Astrocyte of the hippocampus (primary cell): Measurements from ENCODE around the gene MCAT.

Experiments used
- DNase-seq: peaks from one replicate; pipeline ENCODE4 v3.0.0; 2011; ENCODE audit warnings: low read depth, low spot score

Gene MCAT

DNA sequence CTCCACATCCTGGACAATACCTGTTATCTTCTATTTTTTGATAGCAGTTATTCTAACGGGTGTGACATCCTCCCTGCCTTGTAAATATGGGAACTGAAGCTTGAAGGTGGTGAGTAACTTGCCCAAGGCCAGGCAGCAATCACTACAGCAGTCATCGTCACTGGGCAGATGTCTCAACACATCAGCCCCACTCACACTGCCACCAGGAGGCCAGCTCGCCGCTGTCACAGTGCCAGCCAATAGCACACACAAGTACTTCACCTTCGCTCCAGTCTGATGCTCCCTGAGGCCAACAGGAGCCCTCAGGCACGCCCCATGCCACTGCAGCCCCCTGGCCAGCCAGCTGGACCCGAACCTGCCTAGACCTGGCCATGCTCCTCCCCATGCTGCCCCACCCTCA, 49.1 kb downstream of the MCAT start:
- no peak for DNase-seq

DNA sequence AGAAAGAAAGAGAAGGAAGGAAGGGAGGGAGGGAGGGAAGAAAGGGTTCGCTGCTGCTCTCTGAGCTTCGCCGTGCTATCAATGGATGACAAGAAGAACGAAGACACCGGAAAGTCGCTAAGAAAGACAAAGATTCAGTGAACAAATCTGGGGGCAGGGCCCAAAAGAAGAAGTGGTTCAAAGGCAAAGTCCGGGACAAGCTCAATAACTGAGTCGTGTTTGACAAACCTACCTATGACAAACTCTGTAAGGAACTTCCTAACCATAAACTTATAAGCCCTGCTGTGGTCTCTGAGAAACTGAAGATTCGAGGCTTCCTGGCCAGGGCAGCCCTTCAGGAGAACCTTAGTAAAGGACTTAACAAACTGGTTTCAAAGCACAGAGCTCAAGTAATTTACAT, 51.1 kb downstream of the MCAT start:
- no peak for DNase-seq

DNA sequence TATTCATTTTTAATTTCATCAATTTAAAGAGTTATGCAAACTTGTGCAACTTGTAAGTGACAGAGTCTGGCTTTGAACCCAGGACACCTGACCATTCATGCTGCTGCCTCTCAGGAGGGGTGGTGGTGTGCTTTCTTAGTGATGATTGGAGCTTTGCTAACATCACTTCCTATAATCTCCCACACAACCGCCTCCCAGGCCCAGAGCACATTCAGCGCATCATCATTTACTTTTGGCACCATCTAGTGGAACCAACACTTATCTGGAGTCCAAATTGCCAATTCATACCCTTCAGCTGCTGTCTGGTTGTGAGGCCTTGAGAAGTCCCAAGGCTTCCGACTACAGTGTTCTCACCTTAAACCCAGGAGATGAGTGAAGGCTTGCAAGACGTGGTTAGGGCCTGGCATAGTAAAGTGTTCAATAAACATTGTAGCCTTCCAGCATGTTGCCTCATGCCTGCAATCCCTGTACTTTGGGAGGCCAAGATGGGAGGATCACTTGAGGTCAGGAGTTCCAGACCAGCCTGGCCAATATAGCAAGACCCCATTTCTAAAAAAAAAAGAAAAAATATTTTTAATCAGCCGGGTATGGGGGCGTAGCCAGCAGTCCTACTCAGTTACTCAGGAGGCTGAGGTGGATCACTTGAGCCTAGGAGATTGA, 52.9 kb downstream of the MCAT start:
- peak; percentile 81 for DNase-seq

GRCh38 chr22:43088984-43089717, 54.0 kb downstream of the MCAT start, which contains the start of gene TTLL1:
Gene TTLL1 (minus strand): TSS chr22:43089391. CDS start chr22:43075586, 13,805 bp downstream.
- DNase-seq = peak; percentile 95

DNA sequence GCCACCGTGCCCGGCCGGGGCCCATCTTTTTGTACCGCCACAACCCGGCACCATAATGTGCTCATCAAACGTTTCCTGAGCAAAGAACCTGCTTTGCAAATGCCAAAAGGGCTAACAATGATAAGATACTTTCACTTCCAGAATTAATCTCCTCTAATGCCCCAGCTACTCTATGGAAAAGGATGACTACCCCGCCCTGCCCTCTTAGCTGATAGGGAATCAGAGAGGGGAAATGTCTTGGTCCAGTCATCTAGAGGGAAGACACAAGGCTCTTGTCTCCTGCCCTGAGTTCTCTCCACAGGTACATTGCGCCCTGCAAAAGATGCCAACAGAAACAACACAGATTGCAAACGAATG, 54.6 kb downstream of the MCAT start:
- no peak for DNase-seq

DNA sequence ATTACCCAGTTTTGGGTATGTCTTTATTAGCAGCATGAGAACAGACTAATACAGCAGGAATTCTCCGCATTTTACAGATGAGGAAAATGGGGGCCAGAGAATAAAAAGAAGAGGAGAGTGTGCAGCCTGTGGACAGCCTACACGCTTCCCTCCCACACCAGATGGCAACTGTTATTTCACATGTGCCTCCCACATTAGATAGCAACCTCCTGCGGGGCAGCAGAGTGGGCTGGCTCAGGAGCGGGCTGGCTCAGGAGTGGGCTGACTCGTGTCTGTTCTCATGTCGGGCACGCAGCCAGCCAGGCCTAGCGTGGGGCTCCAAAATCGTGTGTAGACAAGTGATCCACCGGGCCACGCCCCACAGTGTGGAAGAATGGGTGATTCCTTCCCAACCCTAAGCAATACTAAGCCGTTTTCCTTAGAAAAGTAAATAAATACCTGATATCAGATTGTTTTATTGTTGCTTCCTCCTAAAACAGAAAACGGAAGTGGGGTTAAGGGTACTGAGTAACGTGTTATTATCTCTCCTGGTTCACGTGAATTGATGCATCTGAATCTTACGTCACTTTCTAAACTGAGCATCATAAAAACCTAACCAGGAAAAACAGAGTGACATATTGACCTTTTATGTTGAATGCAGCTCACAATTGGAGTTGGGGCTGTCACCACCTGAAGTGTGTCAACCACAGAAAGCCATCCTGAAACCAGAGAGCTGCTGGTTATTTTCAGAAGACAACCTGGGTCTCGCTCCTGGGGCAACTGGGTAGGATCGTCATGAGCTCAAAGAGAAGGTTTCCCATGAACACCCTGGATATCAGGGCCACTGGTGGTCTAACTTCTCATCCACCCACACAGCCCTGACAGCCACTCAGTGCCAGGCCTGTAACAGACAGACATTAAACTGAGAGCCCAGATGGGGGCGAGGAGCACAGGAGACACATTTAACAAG, 57.3 kb downstream of the MCAT start:
- no peak for DNase-seq
